HuH-7 (cell line): Measurements from ENCODE around the gene CGB2.
"Not testable (repeated sequence)": the region's sequence is repeated elsewhere in the genome, so short reads cannot be mapped to it uniquely, and the experiment has no call there.

ENCODE experiments used
- DNase-seq: peaks from one replicate; pipeline ENCODE4 v3.0.0; 2011; ENCODE audit warnings: low spot score

Gene CGB2

GRCh38 chr19:49010453-49010852 is 21.2 kb upstream of the CGB2 start:
- no peak for DNase-seq

- DNase-seq, result no peak
Measured at GRCh38 chr19:49011194-49011593, 20.5 kb upstream of the CGB2 start.

- no peak for DNase-seq
Measured at GRCh38 chr19:49014123-49014869, 17.4 kb upstream of the CGB2 start.

- DNase-seq, result no peak
Measured at GRCh38 chr19:49014870-49015255, 16.8 kb upstream of the CGB2 start.

GRCh38 chr19:49016067-49016839 is 15.4 kb upstream of the CGB2 start:
- no peak for DNase-seq

- DNase-seq, result no peak
Measured at GRCh38 chr19:49017041-49017665, 14.5 kb upstream of the CGB2 start, which contains the start of gene LHB. LHB (minus strand) TSS chr19:49017091; CDS start chr19:49017081, 10 bp downstream.

GRCh38 chr19:49017666-49018351 is 13.9 kb upstream of the CGB2 start:
- DNase-seq, result peak; percentile 86

GRCh38 chr19:49018388-49019241 is 13.1 kb upstream of the CGB2 start:
- not testable (repeated sequence) for DNase-seq

- peak; percentile 94 for DNase-seq
Measured at GRCh38 chr19:49019242-49019932, 12.3 kb upstream of the CGB2 start.

GRCh38 chr19:49020342-49020741 is 11.3 kb upstream of the CGB2 start:
- DNase-seq, result no peak

GRCh38 chr19:49020931-49021895 is 10.5 kb upstream of the CGB2 start:
- no peak for DNase-seq

GRCh38 chr19:49022116-49022515 is 9.6 kb upstream of the CGB2 start:
- DNase-seq, result no peak

GRCh38 chr19:49024233-49024632 is 7.5 kb upstream of the CGB2 start, which contains the start of gene CGB3:
CGB3 (minus strand) TSS chr19:49024333; CDS start chr19:49023971, 362 bp downstream.
- not testable (repeated sequence) for DNase-seq

- DNase-seq, result not testable (repeated sequence)
Measured at GRCh38 chr19:49025088-49025487, 6.6 kb upstream of the CGB2 start.

- not testable (repeated sequence) for DNase-seq
Measured at GRCh38 chr19:49025599-49025998, 6.1 kb upstream of the CGB2 start.

- not testable (repeated sequence) for DNase-seq
Measured at GRCh38 chr19:49028686-49029085, 3.0 kb upstream of the CGB2 start.

GRCh38 chr19:49029749-49030148 is 1.9 kb upstream of the CGB2 start:
- DNase-seq, result not testable (repeated sequence)

- DNase-seq, result not testable (repeated sequence)
Measured at GRCh38 chr19:49030323-49030722, 1.4 kb upstream of the CGB2 start.

- peak; percentile 81 for DNase-seq
Measured at GRCh38 chr19:49036815-49037214, 5.1 kb downstream of the CGB2 start, which contains the start of gene CGB1. CGB1 (minus strand) TSS chr19:49036895; CDS start chr19:49036711, 184 bp downstream.
